ENCODE results near the gene NFKBIE.

- no peak for TF ChIP-seq CTCF (optimal IDR thresholded peaks at IDR 0.05 in 1 of 3, IDR thresholded peaks at IDR 0.05 in 1 of 3, conservative IDR thresholded peaks at IDR 0.05 in 1 of 3; ENCODE audit: extremely low read depth in 1 of 3, insufficient read depth in 2 of 3, low read length in 3 of 3)
- no peak for TF ChIP-seq EZH2 (IDR thresholded peaks at IDR 0.05; ENCODE audit: low read length)
These were observed 20.9 kb upstream of the NFKBIE start for GRCh38 chr6:44286285-44286565.
